ENCODE results near the gene FAM50A. TPM values are rescaled to one million over a fixed set of nuclear protein-coding genes. Genes with fewer than 3 reads are reported as not detected.
A peak's percentile ranks its signal among the peaks of the same experiment; 100 is the strongest.

FAM50A gene
- total RNA-seq, 4 donors from 2014 or later: 47.7 to 63.5 (median 56.7) TPM

GRCh38 chrX:154420402-154420756, 23.6 kb upstream of the FAM50A start:
- 78% methylated on average over 3 of the region's 10 CpGs for WGBS
- H3K27me3 ChIP-seq: no peaks in the 10 kb centered on the region
- no peak for DNase-seq (ENCODE audit: extremely low spot score)
- H3K4me3 ChIP-seq: no peak overlapping the region
- peak overlapping the region in 3 of 4 donors; percentile 15 to 21 (median 20) for H3K27ac ChIP-seq (replicated peaks in 1 of 4)
- H3K4me1 ChIP-seq: peaks cover 4 to 9% (median 6%) of the 10 kb centered on the region in 4 donors
- peaks cover 0 to 20% (median 5%) of the 10 kb centered on the region in 4 donors for H3K36me3 ChIP-seq
- intact Hi-C loops (cut with DNase I): no loop called here
- no peaks in the 10 kb centered on the region for H3K9me3 ChIP-seq
- TF ChIP-seq POLR2AphosphoS5 (IDR thresholded peaks at IDR 0.05) (no peak), POLR2A (IDR thresholded peaks at IDR 0.05; ENCODE audit: low read depth) (no peak), EP300 (IDR thresholded peaks at IDR 0.05) (no peak), CTCF (IDR thresholded peaks at IDR 0.05) (no peak)

- intact Hi-C loops (cut with DNase I): no loop called here
- no peaks in the 10 kb centered on the region for H3K9me3 ChIP-seq
- H3K36me3 ChIP-seq: peaks cover 0 to 9% (median 4%) of the 10 kb centered on the region in 4 donors
- H3K4me1 ChIP-seq: peaks cover 5 to 34% (median 33%) of the 10 kb centered on the region in 4 donors
- TF ChIP-seq CTCF (IDR thresholded peaks at IDR 0.05) (no peak), POLR2A (IDR thresholded peaks at IDR 0.05; ENCODE audit: low read depth) (no peak), EP300 (IDR thresholded peaks at IDR 0.05) (no peak), POLR2AphosphoS5 (IDR thresholded peaks at IDR 0.05) (no peak)
- H3K4me3 ChIP-seq: peak overlapping the region in 2 of 4 donors; percentile 75 to 84
- peak overlapping the region in 2 of 4 donors; percentile 14 to 85 for H3K27ac ChIP-seq (replicated peaks in 1 of 4)
- DNase-seq (ENCODE audit: extremely low spot score): no peak
- WGBS: 87% methylated on average over 12 of the region's 13 CpGs
- H3K27me3 ChIP-seq: no peaks in the 10 kb centered on the region
Observed at GRCh38 chrX:154426916-154427770, 16.8 kb upstream of the FAM50A start.

DNA sequence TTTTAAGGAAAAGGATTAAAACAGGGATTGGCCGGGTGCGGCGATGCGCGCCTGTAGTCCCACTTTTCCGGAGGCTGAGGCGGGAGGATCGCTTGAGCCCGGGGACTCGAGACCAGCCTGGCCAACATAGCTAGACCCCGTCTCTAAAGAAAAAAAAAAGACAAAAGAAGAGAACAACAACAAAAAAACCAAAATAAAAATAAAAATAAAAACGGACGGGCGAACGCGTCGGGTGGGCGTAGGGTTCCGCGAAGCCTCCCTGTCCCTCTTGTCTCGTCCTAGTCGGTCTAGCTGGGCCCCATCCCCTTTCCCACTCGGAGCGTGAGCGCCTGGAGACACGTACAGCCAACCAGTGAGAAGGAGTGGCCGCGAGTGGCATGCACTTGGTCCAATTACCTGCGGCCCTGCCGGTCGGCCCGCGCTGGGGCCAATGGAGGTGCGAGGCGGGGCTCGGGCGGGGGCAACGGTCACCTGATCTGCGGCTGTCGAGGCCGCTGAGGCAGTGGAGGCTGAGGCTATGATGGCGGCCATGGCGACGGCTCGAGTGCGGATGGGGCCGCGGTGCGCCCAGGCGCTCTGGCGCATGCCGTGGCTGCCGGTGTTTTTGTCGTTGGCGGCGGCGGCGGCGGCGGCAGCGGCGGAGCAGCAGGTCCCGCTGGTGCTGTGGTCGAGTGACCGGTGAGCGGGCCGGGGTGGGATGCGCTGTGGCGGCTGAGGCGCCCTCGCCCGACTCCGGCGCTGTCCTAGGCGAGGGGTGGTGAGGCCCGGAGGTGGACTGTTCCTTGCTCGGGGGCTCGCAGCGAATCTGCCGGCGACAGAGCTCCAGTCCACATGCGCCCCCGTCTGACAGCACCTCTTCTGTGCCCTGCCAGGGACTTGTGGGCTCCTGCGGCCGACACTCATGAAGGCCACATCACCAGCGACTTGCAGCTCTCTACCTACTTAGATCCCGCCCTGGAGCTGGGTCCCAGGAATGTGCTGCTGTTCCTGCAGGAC, 15.5 kb upstream of the FAM50A start, which contains the start of gene ATP6AP1:
TSS of gene ATP6AP1 (plus strand) at position 502 of the 996 bp plus-strand sequence. CDS start at position 518, 16 bp downstream.
- intact Hi-C loops (cut with DNase I): no loop called here
- Histone ChIP-seq H3K4me1 (peaks cover 5 to 34% (median 33%) of the 10 kb centered on the region in 4 donors), H3K4me3 (peak within 1 kb of the TSS; percentile 69 to 84 (median 75)), H3K36me3 (peaks cover 0 to 23% (median 18%) of the 10 kb centered on the region in 4 donors), H3K9me3 (no peaks in the 10 kb centered on the region), H3K27me3 (no peaks in the 10 kb centered on the region), H3K27ac (replicated peaks in 1 of 4) (peak within 1 kb of the TSS; percentile 81 to 85 (median 84))
- 58% methylated on average over 79 of the region's 87 CpGs for WGBS
- TF ChIP-seq POLR2AphosphoS5 (IDR thresholded peaks at IDR 0.05) (peak; percentile 76 to 86), POLR2A (IDR thresholded peaks at IDR 0.05; ENCODE audit: low read depth) (peak; percentile 29), EP300 (IDR thresholded peaks at IDR 0.05) (no peak), CTCF (IDR thresholded peaks at IDR 0.05) (no peak)
- DNase-seq (ENCODE audit: extremely low spot score): peak; percentile 96

GRCh38 chrX:154429711-154430110, 14.2 kb upstream of the FAM50A start:
- Histone ChIP-seq H3K9me3 (no peaks in the 10 kb centered on the region), H3K27me3 (no peaks in the 10 kb centered on the region), H3K4me3 (peak overlapping the region; percentile 69 to 84 (median 75)), H3K27ac (replicated peaks in 1 of 4) (no peak overlapping the region), H3K36me3 (peaks cover 0 to 35% (median 29%) of the 10 kb centered on the region in 4 donors), H3K4me1 (peaks cover 5 to 34% (median 33%) of the 10 kb centered on the region in 4 donors)
- WGBS: 68% methylated on average over 2 of the region's 2 CpGs
- intact Hi-C loops (cut with DNase I): no loop called here
- TF ChIP-seq POLR2AphosphoS5 (IDR thresholded peaks at IDR 0.05) (no peak), CTCF (IDR thresholded peaks at IDR 0.05) (no peak)
- no peak for DNase-seq (ENCODE audit: extremely low spot score)

Measured in esophagus muscularis mucosa (tissue), 4 donors.